Measurements from ENCODE around the gene PRKAG1.

DNA sequence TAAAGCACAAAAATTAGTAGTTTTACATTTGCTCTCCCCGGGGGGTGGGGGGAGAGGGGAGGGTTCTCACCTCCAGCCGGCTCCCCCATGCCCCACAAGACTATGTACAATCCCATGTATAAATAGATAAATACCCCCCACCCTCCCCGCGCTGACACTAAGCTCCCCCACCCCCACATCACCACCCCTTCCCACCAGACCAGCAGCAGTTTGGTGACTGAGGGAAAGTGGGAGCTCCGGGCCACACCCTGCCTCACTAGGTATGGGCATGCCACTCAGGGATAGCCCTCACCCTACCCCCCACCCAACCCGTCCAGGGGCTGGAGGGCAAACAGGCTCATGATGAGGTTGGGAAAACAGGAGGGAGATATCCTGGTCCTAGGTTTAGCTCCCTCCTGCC lies 1.9 kb upstream of the PRKAG1 start:
- TF ChIP-seq, protein P1, sequence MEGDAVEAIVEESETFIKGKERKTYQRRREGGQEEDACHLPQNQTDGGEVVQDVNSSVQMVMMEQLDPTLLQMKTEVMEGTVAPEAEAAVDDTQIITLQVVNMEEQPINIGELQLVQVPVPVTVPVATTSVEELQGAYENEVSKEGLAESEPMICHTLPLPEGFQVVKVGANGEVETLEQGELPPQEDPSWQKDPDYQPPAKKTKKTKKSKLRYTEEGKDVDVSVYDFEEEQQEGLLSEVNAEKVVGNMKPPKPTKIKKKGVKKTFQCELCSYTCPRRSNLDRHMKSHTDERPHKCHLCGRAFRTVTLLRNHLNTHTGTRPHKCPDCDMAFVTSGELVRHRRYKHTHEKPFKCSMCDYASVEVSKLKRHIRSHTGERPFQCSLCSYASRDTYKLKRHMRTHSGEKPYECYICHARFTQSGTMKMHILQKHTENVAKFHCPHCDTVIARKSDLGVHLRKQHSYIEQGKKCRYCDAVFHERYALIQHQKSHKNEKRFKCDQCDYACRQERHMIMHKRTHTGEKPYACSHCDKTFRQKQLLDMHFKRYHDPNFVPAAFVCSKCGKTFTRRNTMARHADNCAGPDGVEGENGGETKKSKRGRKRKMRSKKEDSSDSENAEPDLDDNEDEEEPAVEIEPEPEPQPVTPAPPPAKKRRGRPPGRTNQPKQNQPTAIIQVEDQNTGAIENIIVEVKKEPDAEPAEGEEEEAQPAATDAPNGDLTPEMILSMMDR (IDR thresholded peaks at IDR 0.05), result no peak
- TF ChIP-seq POLR2A (IDR thresholded peaks at IDR 0.05), result no peak

Data from body of pancreas (tissue), 4 donors.